ENCODE results near the gene GBP5. TPM values are rescaled to one million over a fixed set of nuclear protein-coding genes. Genes with fewer than 3 reads are reported as not detected.

GBP5 gene
- total and polyA plus RNA-seq, 2 of the 4 experiments (the other 2 are of a cell fraction): not detected

- Histone ChIP-seq H3K36me3 (ENCODE audit: control insufficient read depth, insufficient read depth, low read length) (no peaks in the 10 kb centered on the region), H3K4ac (ENCODE audit: low read depth, low read length) (no peak overlapping the region), H4K5ac (ENCODE audit: low read depth, low read length) (no peak overlapping the region), H3K4me2 (ENCODE audit: low read depth, low read length) (no peak overlapping the region), H2AFZ (replicated peaks; ENCODE audit: low read length, poor library complexity) (no peak overlapping the region), H3K9ac (ENCODE audit: low read depth, low read length) (no peak overlapping the region), H2BK120ac (ENCODE audit: low read depth, low read length) (no peak overlapping the region), H3K18ac (ENCODE audit: low read depth, low read length) (no peak overlapping the region), H2BK20ac (ENCODE audit: low read depth, low read length) (no peak overlapping the region), H3K14ac (replicated peaks; ENCODE audit: low read depth, low read length) (no peak overlapping the region), H2AK5ac (ENCODE audit: low read depth, low read length) (no peak overlapping the region), H3K4me1 (ENCODE audit: control insufficient read depth, insufficient read depth, low read length) (no peaks in the 10 kb centered on the region), H2BK5ac (ENCODE audit: low read depth, low read length, poor library complexity, severe bottlenecking) (no peak overlapping the region), H2BK15ac (ENCODE audit: low read depth, low read length) (no peak overlapping the region), H3K56ac (ENCODE audit: extremely low read depth, insufficient read depth, low read length) (no peak overlapping the region), H3K23ac (ENCODE audit: low read depth, low read length) (no peak overlapping the region), H4K91ac (ENCODE audit: insufficient read depth, low read depth, low read length) (no peak overlapping the region), H3K9me3 (ENCODE audit: control insufficient read depth, insufficient read depth, low read length) (no peaks in the 10 kb centered on the region), H3K27me3 (ENCODE audit: control insufficient read depth, insufficient read depth, low read length) (no peaks in the 10 kb centered on the region), H3K4me3 (ENCODE audit: insufficient read depth, low read depth, low read length) (no peak overlapping the region), H3K79me1 (ENCODE audit: low read depth in 1 of 2, low read length in 2 of 2) (no peaks in the 10 kb centered on the region), H2AK9ac (replicated peaks; ENCODE audit: low read depth, low read length, poor library complexity) (no peak overlapping the region), H4K8ac (ENCODE audit: low read depth in 2 of 2, low read length in 2 of 2) (no peak overlapping the region), H3K9me1 (ENCODE audit: insufficient read depth, low read length) (no peaks in the 10 kb centered on the region), H4K20me1 (ENCODE audit: insufficient read depth, low read length) (no peaks in the 10 kb centered on the region), H3K27ac (ENCODE audit: insufficient read depth, low read length) (no peak overlapping the region)
- DNase-seq (no peak), ATAC-seq (ENCODE audit: low read depth) (no peak)
- BruUV-seq (replicated peaks): no TSS peak
- dilution Hi-C loops (cut with HindIII; ENCODE audit: low sequenced_read_pairs, unreplicated experiment) (no loop called here), in situ Hi-C loops (cut with MboI; ENCODE audit: low sequenced_read_pairs) (no loop called here), intact Hi-C loops (cut with micrococcal nuclease) (no loop called here)
- POLR2A ChIA-PET (ENCODE audit: unreplicated experiment): no interaction called here
- 67% methylated on average over 3 of the region's 5 CpGs; no CpG with 5 or more reads in 1 of the 2 experiments for WGBS, 2 experiments (ENCODE audit: extremely low coverage in 2 of 2, insufficient read length in 1 of 2)
- no peak for TF ChIP-seq USF2 (IDR thresholded peaks at IDR 0.05; ENCODE audit: low read depth, low read length)
- TF ChIP-seq CEBPB (IDR thresholded peaks at IDR 0.05; ENCODE audit: low read depth, low read length): peak; percentile 48
- CTCF ChIA-PET: no interaction called here
Observed at GRCh38 chr1:89269277-89269676, 3.4 kb downstream of the GBP5 start.

Data from IMR-90 (cell line).